GM21360 (cell line): ENCODE results near the gene NFATC2IP.

ENCODE experiments used
- ATAC-seq: cut with Tn5 transposase; IDR thresholded peaks from one replicate; pipeline ENCODE4 v1.9.1; 2021; ENCODE audit warnings: mild to moderate bottlenecking, moderate library complexity; ENCODE audit not compliant: unreplicated experiment

Gene NFATC2IP

GRCh38 chr16:28950648-28951409, at the start of gene NFATC2IP:
Gene NFATC2IP (plus strand): TSS chr16:28950937. CDS start chr16:28951012, 75 bp downstream.
- ATAC-seq = peak; percentile 88

GRCh38 chr16:28901862-28902261, 48.9 kb upstream of the NFATC2IP start:
- ATAC-seq = no peak

DNA sequence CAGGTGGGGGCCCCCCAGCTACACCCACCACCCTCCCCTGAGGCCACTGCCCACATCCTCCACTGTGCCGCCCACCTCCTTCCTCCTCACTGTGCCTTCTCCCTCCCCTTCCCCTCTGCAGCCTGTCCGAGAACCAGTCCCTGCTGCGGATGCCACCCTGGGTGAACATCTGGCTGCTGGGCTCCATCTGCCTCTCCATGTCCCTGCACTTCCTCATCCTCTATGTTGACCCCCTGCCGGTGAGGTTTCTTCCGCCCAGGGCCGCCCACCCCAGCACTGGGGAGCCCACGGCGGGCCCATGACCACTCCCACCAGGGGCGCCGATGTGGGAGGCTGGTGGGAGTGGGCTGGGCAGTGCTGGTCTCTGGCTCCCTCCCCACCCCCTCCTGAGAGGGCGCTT, 47.8 kb upstream of the NFATC2IP start:
- ATAC-seq = no peak

DNA sequence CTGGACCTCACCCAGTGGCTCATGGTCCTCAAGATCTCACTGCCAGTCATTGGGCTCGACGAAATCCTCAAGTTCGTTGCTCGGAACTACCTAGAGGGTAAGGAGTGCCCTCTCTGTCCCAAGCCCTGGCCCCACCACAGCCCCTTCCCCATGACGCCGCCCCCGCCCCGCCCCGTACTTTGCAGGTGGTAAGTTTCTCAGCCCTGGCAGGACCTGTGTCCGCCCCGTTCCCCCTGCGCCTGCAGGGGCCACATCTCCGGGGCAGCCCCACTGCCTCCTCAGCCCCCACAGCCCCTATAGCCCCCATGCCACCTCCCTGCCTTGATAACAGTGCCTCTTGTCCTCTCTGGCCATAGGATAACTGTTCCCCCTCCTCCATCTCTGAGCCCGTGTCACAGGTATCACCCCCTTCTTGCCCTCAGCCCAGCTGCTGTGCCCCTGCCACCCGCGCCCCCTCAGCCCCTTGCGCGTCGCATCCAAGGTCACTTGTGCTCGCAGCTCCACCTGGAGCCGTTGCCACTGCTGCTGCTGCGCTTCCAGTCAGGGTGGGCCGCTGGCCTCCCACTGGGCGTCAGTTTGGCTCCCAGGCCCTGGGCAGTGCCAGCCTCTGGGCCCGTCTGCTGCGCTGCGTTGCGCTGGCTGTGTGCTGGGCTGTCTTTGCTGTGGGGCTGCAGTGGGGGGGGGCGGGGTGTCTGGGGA, 47.2 kb upstream of the NFATC2IP start:
- ATAC-seq = no peak

GRCh38 chr16:28904363-28904762, 46.4 kb upstream of the NFATC2IP start:
- ATAC-seq = no peak

GRCh38 chr16:28904828-28905227, 45.9 kb upstream of the NFATC2IP start:
- ATAC-seq = no peak

DNA sequence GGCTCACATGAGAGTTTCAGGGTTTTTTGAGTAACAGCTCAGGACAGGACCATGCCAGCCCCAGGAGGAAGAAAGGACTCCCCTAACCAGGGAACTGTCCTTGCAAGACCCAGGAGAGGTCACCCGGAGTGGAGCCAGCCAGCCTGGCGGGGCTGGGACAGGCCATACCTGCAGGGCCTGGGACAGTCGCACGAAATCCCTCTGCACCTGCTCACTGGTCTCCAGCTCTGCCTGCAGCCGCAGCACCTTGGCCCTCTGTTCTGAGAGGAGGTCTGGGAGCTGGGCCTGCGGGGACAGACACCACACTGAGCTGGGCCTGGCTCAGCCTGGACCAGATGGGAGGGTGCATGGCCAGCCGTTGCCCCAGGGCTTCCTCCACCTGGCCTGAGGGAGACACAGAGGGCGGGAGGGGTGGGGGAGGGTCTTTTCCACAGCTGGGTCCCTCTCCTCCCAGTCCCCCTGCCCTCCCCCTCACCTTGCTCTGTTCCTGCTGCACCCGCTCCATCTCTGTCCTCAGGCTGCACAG, 45.4 kb upstream of the NFATC2IP start:
- ATAC-seq = no peak

GRCh38 chr16:28905800-28906372, 44.9 kb upstream of the NFATC2IP start:
- no peak for ATAC-seq

- no peak for ATAC-seq
These were observed 40.4 kb upstream of the NFATC2IP start for GRCh38 chr16:28910086-28911031.

DNA sequence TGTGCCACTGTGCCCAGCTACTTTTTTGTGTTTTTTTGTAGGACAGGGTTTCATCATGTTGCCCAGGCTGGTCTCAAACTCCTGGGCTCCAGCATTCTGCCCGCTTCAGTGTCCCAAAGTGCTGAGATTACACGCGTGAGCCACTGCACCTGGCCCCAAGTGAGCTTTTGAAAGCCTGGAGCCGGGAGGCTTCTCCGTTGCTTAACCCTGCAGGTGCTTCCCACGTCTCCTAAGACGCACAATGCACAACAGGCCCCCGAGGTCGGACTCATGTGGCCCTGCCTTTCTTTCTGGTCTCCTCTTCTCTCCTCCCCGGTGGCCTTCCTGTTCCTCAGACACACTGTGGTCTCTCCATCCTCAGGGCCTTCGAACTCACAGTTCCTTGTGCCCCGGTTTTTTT, 38.2 kb upstream of the NFATC2IP start:
- no peak for ATAC-seq

- ATAC-seq = no peak
These were observed 36.6 kb upstream of the NFATC2IP start for GRCh38 chr16:28913946-28914724.

GRCh38 chr16:28915181-28915580, 35.6 kb upstream of the NFATC2IP start:
- ATAC-seq = no peak

DNA sequence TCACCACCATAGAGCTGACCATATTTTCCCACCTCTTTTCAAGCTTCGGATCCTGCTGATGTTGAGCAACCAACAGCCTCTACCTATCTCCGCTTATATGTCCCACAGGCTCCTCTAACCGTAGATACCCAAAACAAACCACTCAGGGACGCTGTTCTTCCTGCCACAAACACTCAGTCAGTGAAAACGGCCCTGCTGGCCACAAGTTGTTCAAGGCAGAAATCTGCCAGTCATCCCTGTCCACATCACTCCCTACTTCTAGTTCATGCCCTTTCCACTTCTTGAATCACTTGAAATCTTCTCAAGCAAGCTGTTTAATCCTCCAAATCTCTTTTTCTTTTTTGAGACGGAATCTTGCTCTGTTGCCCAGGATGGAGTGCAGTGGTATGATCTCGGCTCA, 33.6 kb upstream of the NFATC2IP start:
- no peak for ATAC-seq

DNA sequence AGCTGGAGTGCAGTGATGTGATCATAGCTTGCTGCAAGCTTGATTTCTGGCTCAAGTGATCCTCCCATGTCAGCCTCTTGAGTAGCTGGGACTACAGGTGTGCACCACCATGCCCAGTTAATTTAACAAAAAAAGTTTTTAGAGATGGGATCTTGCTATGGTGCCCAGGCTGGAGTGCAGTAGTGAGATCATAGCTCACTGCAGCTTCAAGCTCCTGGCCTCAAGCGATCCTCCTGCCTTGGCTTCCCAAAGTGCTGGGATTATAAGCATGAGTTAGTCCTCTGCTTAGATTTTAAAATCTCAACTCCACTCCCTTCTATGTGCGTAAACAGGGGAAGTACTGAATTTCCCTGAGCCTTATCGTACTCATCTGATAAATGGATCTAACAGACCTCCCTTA, 32.0 kb upstream of the NFATC2IP start:
- no peak for ATAC-seq

- ATAC-seq = no peak
These were observed 27.5 kb upstream of the NFATC2IP start for GRCh38 chr16:28923231-28923587.

GRCh38 chr16:28923652-28924398, 26.9 kb upstream of the NFATC2IP start:
- peak; percentile 47 for ATAC-seq

GRCh38 chr16:28924399-28924761, 26.4 kb upstream of the NFATC2IP start:
- ATAC-seq = no peak

- peak; percentile 61 for ATAC-seq
These were observed 25.9 kb upstream of the NFATC2IP start, which contains the start of gene RABEP2 for GRCh38 chr16:28924762-28925385. Gene RABEP2 (minus strand): TSS chr16:28925238. CDS start chr16:28925163, 75 bp downstream.
